WTC11 (cell line): Measurements from ENCODE around the gene AADAC. TPM values are rescaled to one million over a fixed set of nuclear protein-coding genes. Genes with fewer than 3 reads are reported as not detected.

Experiments
- ATAC-seq: fragments of 200-7000 bp; cut with Tn5 transposase; 2 replicates; pipeline ENCODE4 v1.10.0; 2021; ENCODE audit warnings: mild to moderate bottlenecking, moderate library complexity
- CTCF ChIA-PET: fragments of 300-600 bp; sonication (Branson Sonifier 250); formaldehyde crosslinking; loops from one replicate; lab custom pipeline; 2021; ENCODE audit warnings: antibody characterized with exemption; lab: Charles Lee
- POLR2A ChIA-PET: fragments of 350-600 bp; sonication (Branson Sonifier 250); formaldehyde crosslinking; loops from one replicate; lab custom pipeline; 2021; ENCODE audit warnings: antibody characterized with exemption; lab: Charles Lee
- DNase-seq: peaks from one replicate; pipeline ENCODE4 v3.0.0; 2021; ENCODE audit warnings: low spot score
- H3K27ac Mint-ChIP-seq: 2 replicates; pipeline ENCODE4 v1.8.0; 2021; ENCODE audit warnings: mixed read lengths
- H3K27me3 Mint-ChIP-seq: 2 replicates; pipeline ENCODE4 v1.8.0; 2021; ENCODE audit warnings: low read depth, mild to moderate bottlenecking, moderate library complexity, mixed read lengths
- H3K36me3 Mint-ChIP-seq: 2 replicates; pipeline ENCODE4 v1.8.0; 2021; ENCODE audit warnings: mixed read lengths
- H3K4me1 Mint-ChIP-seq: 2 replicates; pipeline ENCODE4 v1.8.0; 2022; ENCODE audit warnings: mixed read lengths
- H3K4me3 Mint-ChIP-seq: 2 replicates; pipeline ENCODE4 v1.8.0; 2021; ENCODE audit warnings: mild to moderate bottlenecking, moderate library complexity, mixed read lengths
- H3K9me3 Mint-ChIP-seq: 2 replicates; pipeline ENCODE4 v1.8.0; 2021; ENCODE audit warnings: mixed read lengths
- ARID4B ChIP-seq: sonication (generic); formaldehyde crosslinking; IDR thresholded peaks from 2 replicates; pipeline ENCODE4 v1.8.0; 2023; ENCODE audit warnings: missing genetic modification reagents, mild to moderate bottlenecking, borderline replicate concordance
- ELF4 ChIP-seq: sonication (generic); formaldehyde crosslinking; IDR thresholded peaks from 2 replicates; pipeline ENCODE4 v1.8.1; 2022; ENCODE audit warnings: low read depth, mild to moderate bottlenecking, moderate library complexity, missing genetic modification reagents
- EMX1 ChIP-seq: fragments of 250-450 bp; sonication (Bioruptor Pico); IDR thresholded peaks from 2 replicates; pipeline ENCODE4 v1.8.0; 2021; ENCODE audit warnings: mild to moderate bottlenecking
- FOXJ3 ChIP-seq: sonication (generic); formaldehyde crosslinking; IDR thresholded peaks from 2 replicates; pipeline ENCODE4 v1.9.0; 2021; ENCODE audit warnings: missing genetic modification reagents, mild to moderate bottlenecking, borderline replicate concordance
- IRF2 ChIP-seq: sonication (generic); formaldehyde crosslinking; IDR thresholded peaks from 2 replicates; pipeline ENCODE4 v1.8.0; 2022; ENCODE audit warnings: low read depth, missing genetic modification reagents, borderline replicate concordance
- JUN ChIP-seq: sonication (generic); formaldehyde crosslinking; IDR thresholded peaks from 2 replicates; pipeline ENCODE4 v1.8.0; 2023; ENCODE audit warnings: mild to moderate bottlenecking, missing genetic modification reagents
- NFE2L1 ChIP-seq: sonication (generic); formaldehyde crosslinking; IDR thresholded peaks from 2 replicates; pipeline ENCODE4 v1.8.1; 2023; ENCODE audit warnings: missing genetic modification reagents
- NR1H2 ChIP-seq: sonication (generic); formaldehyde crosslinking; IDR thresholded peaks from 2 replicates; pipeline ENCODE4 v1.9.0; 2021; ENCODE audit warnings: mild to moderate bottlenecking, moderate library complexity, missing genetic modification reagents
- RORB ChIP-seq: fragments of 250-450 bp; sonication (Bioruptor Pico); IDR thresholded peaks from 2 replicates; pipeline ENCODE4 v1.9.0; 2021; ENCODE audit warnings: mild to moderate bottlenecking
- SP1 ChIP-seq: sonication (generic); formaldehyde crosslinking; conservative IDR thresholded peaks from 2 replicates; pipeline ENCODE4 v1.8.1; 2022; ENCODE audit warnings: missing genetic modification reagents
- TEAD4 ChIP-seq: sonication (generic); formaldehyde crosslinking; IDR thresholded peaks from 2 replicates; pipeline ENCODE4 v1.8.0; 2022; ENCODE audit warnings: mild to moderate bottlenecking, missing genetic modification reagents
- ZNF138 ChIP-seq: sonication (generic); formaldehyde crosslinking; conservative IDR thresholded peaks from 2 replicates; pipeline ENCODE4 v1.8.1; 2022; ENCODE audit warnings: mild to moderate bottlenecking, moderate library complexity, missing genetic modification reagents
- ZNF281 ChIP-seq: sonication (generic); formaldehyde crosslinking; IDR thresholded peaks from 2 replicates; pipeline ENCODE4 v1.8.0; 2023; ENCODE audit warnings: mild to moderate bottlenecking, missing genetic modification reagents
- ZNF396 ChIP-seq: fragments of 250-450 bp; sonication (Bioruptor Pico); IDR thresholded peaks from 2 replicates; pipeline ENCODE4 v1.8.0; 2021; ENCODE audit warnings: mild to moderate bottlenecking, moderate library complexity, borderline replicate concordance
- ZSCAN18 ChIP-seq: fragments of 250-450 bp; sonication (Bioruptor Pico); IDR thresholded peaks from 2 replicates; pipeline ENCODE4 v2.1.2; 2022; ENCODE audit warnings: mild to moderate bottlenecking, moderate library complexity
- total RNA-seq: library from RNA; stranded (reverse); gene quantifications from 3 replicates; pipeline ENCODE4 v1.2.3, GENCODE V29; 2021
- TF ChIP-seq, protein P1 (sequence below): sonication (generic); formaldehyde crosslinking; IDR thresholded peaks from 2 replicates; pipeline ENCODE4 v1.8.0; 2022; ENCODE audit warnings: mild to moderate bottlenecking, missing genetic modification reagents
- TF ChIP-seq, protein P2 (sequence below): fragments of 250-450 bp; sonication (Bioruptor Pico); IDR thresholded peaks from 2 replicates; pipeline ENCODE4 v1.9.0; 2021; ENCODE audit warnings: moderate library complexity, mild to moderate bottlenecking, inconsistent platforms, borderline replicate concordance
- TF ChIP-seq, protein P3 (sequence below): fragments of 250-450 bp; sonication (Bioruptor Pico); conservative IDR thresholded peaks from 2 replicates; pipeline ENCODE4 v1.9.0; 2021; ENCODE audit warnings: mild to moderate bottlenecking
- TF ChIP-seq, protein P4 (sequence below): sonication (generic); formaldehyde crosslinking; IDR thresholded peaks from 2 replicates; pipeline ENCODE4 v1.8.1; 2022; ENCODE audit warnings: mild to moderate bottlenecking, moderate library complexity, missing genetic modification reagents

Gene AADAC
- total RNA-seq, 1 experiment from 2014 or later = 0.11 TPM

GRCh38 chr3:151811474-151811873, 2.4 kb upstream of the AADAC start (continued):
- TF ChIP-seq EMX1 (CRISPR knock-in tag) (no peak), ZSCAN18 (CRISPR knock-in tag) (no peak)

GRCh38 chr3:151814588-151814987, 672 bp downstream of the AADAC start:
- no peaks in the 10 kb centered on the region for H3K27me3 Mint-ChIP-seq
- ATAC-seq (no peak), DNase-seq (no peak)
- H3K4me1 Mint-ChIP-seq = peaks cover 21% of the 10 kb centered on the region
- CTCF ChIA-PET = no interaction called here
- POLR2A ChIA-PET = no interaction called here
- H3K27ac Mint-ChIP-seq = no peak overlapping the region
- TF ChIP-seq ZNF396 (CRISPR knock-in tag) = no peak
- no peak for TF ChIP-seq TEAD4 (CRISPR knock-in tag)
- TF ChIP-seq, protein P1, sequence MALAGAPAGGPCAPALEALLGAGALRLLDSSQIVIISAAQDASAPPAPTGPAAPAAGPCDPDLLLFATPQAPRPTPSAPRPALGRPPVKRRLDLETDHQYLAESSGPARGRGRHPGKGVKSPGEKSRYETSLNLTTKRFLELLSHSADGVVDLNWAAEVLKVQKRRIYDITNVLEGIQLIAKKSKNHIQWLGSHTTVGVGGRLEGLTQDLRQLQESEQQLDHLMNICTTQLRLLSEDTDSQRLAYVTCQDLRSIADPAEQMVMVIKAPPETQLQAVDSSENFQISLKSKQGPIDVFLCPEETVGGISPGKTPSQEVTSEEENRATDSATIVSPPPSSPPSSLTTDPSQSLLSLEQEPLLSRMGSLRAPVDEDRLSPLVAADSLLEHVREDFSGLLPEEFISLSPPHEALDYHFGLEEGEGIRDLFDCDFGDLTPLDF (CRISPR knock-in tag) = no peak
- TF ChIP-seq SP1 (CRISPR knock-in tag) = no peak
- no peak for TF ChIP-seq ELF4 (CRISPR knock-in tag)
- no peak for TF ChIP-seq NFE2L1 (CRISPR knock-in tag)
- no peak for TF ChIP-seq ZNF281
- no peak for TF ChIP-seq IRF2 (CRISPR knock-in tag)
- no peak for TF ChIP-seq NR1H2 (CRISPR knock-in tag)
- TF ChIP-seq JUN (CRISPR knock-in tag) = no peak
- no peak for TF ChIP-seq ZNF138 (CRISPR knock-in tag)
- TF ChIP-seq FOXJ3 (CRISPR knock-in tag) = no peak
- TF ChIP-seq, protein P2, sequence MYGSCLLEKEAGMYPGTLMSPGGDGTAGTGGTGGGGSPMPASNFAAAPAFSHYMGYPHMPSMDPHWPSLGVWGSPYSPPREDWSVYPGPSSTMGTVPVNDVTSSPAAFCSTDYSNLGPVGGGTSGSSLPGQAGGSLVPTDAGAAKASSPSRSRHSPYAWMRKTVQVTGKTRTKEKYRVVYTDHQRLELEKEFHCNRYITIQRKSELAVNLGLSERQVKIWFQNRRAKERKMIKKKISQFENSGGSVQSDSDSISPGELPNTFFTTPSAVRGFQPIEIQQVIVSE = no peak
- TF ChIP-seq, protein P3, sequence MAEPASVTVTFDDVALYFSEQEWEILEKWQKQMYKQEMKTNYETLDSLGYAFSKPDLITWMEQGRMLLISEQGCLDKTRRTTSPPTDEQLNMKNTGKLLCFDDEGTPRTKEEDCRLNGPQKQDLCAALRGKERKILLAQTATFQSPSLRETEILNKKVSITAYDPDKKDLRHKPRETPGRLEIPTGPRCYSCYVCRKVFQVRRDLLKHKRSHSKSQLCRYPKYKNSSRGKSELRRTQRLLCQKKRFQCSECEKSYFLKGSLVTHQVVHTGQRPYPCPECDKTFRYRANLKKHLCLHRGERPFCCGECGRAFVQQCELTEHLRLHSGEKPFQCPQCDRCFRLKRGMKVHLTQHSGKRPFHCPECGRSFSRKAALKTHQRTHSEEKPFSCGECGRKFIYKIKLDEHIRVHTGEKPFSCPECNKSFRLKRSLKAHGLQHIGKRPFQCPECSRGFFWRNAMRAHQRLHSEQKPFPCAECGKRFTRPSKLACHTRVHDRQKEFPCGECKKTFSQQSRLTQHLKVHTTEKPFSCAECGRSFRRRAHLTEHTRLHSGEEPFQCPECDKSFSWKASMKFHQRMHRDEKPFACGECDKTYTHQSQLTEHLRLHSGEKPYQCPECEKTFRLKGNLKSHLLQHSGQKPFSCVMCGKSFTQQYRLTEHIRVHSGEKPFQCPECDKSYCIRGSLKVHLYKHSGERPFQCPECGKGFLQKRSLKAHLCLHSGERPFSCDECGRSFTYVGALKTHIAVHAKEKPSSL = no peak
- TF ChIP-seq, protein P4, sequence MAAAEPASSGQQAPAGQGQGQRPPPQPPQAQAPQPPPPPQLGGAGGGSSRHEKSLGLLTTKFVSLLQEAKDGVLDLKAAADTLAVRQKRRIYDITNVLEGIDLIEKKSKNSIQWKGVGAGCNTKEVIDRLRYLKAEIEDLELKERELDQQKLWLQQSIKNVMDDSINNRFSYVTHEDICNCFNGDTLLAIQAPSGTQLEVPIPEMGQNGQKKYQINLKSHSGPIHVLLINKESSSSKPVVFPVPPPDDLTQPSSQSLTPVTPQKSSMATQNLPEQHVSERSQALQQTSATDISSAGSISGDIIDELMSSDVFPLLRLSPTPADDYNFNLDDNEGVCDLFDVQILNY (CRISPR knock-in tag) = no peak
- no peak for TF ChIP-seq RORB
- no peak for TF ChIP-seq ARID4B (CRISPR knock-in tag)
- no peak overlapping the region for H3K4me3 Mint-ChIP-seq
- H3K36me3 Mint-ChIP-seq = no peaks in the 10 kb centered on the region
- no peaks in the 10 kb centered on the region for H3K9me3 Mint-ChIP-seq
